OCI-LY7 (cell line): ENCODE measurements around the gene RPA3. TPM values are rescaled to one million over a fixed set of nuclear protein-coding genes. Genes with fewer than 3 reads are reported as not detected.

Experiments used
- BruUV-seq: library from RNA; stranded (reverse); fragments of 400-500 nt; replicated peaks from 2 replicates; lab custom pipeline; 2021; lab: Mats Ljungman, UMichigan
- CTCF ChIA-PET: fragments of 300-600 bp; sonication (Branson Sonifier 250); formaldehyde crosslinking; loops from one replicate; lab custom pipeline; 2022; ENCODE audit warnings: antibody characterized with exemption; ENCODE audit not compliant: unreplicated experiment; lab: Charles Lee
- POLR2A ChIA-PET: fragments of 300-600 bp; sonication (Branson Sonifier 250); formaldehyde crosslinking; loops from one replicate; lab custom pipeline; 2022; ENCODE audit warnings: antibody characterized with exemption; lab: Charles Lee
- DNase-seq: peaks from one replicate; pipeline ENCODE4 v3.0.0-alpha.2; 2015; ENCODE audit warnings: low spot score
- H2AFZ ChIP-seq: fragments of 200-600 bp; sonication (generic), shearing (Covaris generic); 2 replicates; pipeline ENCODE4 v1.6.1; 2014; ENCODE audit warnings: mild to moderate bottlenecking, antibody characterized with exemption, low read length, moderate library complexity
- H3K27ac ChIP-seq: fragments of 200-600 bp; sonication (generic); 2 replicates; pipeline ENCODE4 v1.5.1; 2014; ENCODE audit warnings: mixed run types, low read depth, mild to moderate bottlenecking, moderate library complexity, low read length, inconsistent platforms; ENCODE audit not compliant: poor library complexity, severe bottlenecking
- H3K36me3 ChIP-seq: fragments of 200-600 bp; sonication (generic); 2 replicates; pipeline ENCODE4 v1.6.1; 2014; ENCODE audit warnings: mild to moderate bottlenecking, antibody characterized with exemption, low read length, moderate library complexity, mixed read lengths; ENCODE audit not compliant: insufficient read depth
- H3K4me1 ChIP-seq: fragments of 200-600 bp; sonication (generic); 2 replicates; pipeline ENCODE4 v1.5.1; 2014; ENCODE audit warnings: mild to moderate bottlenecking, low read length; ENCODE audit not compliant: insufficient read depth, poor library complexity, severe bottlenecking
- H3K4me2 ChIP-seq: fragments of 200-600 bp; sonication (generic); 2 replicates; pipeline ENCODE4 v1.6.1; 2014; ENCODE audit warnings: mild to moderate bottlenecking, low read length
- H3K4me3 ChIP-seq: fragments of 200-600 bp; sonication (generic); 2 replicates; pipeline ENCODE4 v1.5.1; 2014; ENCODE audit warnings: mild to moderate bottlenecking, low read depth, low read length; ENCODE audit not compliant: poor library complexity, severe bottlenecking
- H3K79me2 ChIP-seq: fragments of 200-600 bp; sonication (generic); 2 replicates; pipeline ENCODE4 v1.6.1; 2016; ENCODE audit warnings: low read depth, mild to moderate bottlenecking, low read length, moderate library complexity, mixed read lengths; ENCODE audit not compliant: insufficient read depth
- H3K9me2 ChIP-seq: fragments of 200-600 bp; sonication (generic); 2 replicates; pipeline ENCODE4 v1.6.1; 2016; ENCODE audit warnings: mild to moderate bottlenecking, low read length, mixed read lengths; ENCODE audit not compliant: insufficient read depth
- H3K9me3 ChIP-seq: fragments of 200-600 bp; sonication (generic); 2 replicates; pipeline ENCODE4 v1.6.1; 2014; ENCODE audit warnings: mild to moderate bottlenecking, mixed run types, low read length, mixed read lengths
- H4K20me1 ChIP-seq: fragments of 200-600 bp; sonication (generic); 2 replicates; pipeline ENCODE4 v1.6.1; 2014; ENCODE audit warnings: mild to moderate bottlenecking, antibody characterized with exemption, low read length, moderate library complexity, mixed read lengths; ENCODE audit not compliant: insufficient read depth
- EZH2phosphoT487 ChIP-seq: fragments of 200-600 bp; sonication (generic); IDR thresholded peaks from 2 replicates; pipeline ENCODE4 v1.6.1; 2018; ENCODE audit warnings: low read depth, borderline replicate concordance, mild to moderate bottlenecking, mixed run types, antibody characterized with exemption, low read length, moderate library complexity, mixed read lengths
- intact Hi-C: fragments of 100-400 bp; cut with micrococcal nuclease; formaldehyde crosslinking; loops from one replicate; pipeline ENCODE4 v1.10.0; 2022; ENCODE audit not compliant: unreplicated experiment
- total RNA-seq, 2 experiments: library from RNA; depleted of rRNA in 1 of 2; stranded (reverse); fragments of >200 nt in 1 of 2; shearing (Covaris generic) in 1 of 2; gene quantifications; 2 replicates each; pipeline ENCODE4 v1.2.3, GENCODE V29; 2014 to 2022
- TF ChIP-seq, protein P1 (sequence below): fragments of 200-600 bp; sonication (generic); conservative IDR thresholded peaks from 2 replicates; pipeline ENCODE4 v1.5.1; 2014; ENCODE audit warnings: mild to moderate bottlenecking, antibody characterized with exemption, low read length, moderate library complexity, mixed read lengths

RPA3 gene
- total RNA-seq, 2 experiments from 2014 or later: 66.3 to 111 TPM

DNA sequence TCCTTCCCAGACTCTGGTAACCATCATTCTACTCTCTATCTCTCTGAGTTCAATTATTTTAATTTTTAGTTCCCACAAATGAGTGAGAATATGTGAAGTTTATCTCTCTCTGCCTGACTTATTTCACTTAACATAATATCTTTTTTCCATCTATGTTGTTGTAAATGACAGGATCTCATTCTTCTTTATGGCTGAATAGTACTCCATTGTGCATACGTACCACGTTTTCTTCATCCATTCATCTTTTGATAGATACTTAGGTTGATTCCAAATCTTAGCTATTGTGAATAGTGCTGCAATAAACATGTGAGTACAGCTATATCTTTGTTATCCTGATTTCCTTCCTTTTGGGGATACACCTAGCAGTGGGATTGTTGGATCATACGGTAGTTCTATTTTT, 23.9 kb downstream of the RPA3 start:
- TF ChIP-seq EZH2phosphoT487: no peak
- TF ChIP-seq, protein P1, sequence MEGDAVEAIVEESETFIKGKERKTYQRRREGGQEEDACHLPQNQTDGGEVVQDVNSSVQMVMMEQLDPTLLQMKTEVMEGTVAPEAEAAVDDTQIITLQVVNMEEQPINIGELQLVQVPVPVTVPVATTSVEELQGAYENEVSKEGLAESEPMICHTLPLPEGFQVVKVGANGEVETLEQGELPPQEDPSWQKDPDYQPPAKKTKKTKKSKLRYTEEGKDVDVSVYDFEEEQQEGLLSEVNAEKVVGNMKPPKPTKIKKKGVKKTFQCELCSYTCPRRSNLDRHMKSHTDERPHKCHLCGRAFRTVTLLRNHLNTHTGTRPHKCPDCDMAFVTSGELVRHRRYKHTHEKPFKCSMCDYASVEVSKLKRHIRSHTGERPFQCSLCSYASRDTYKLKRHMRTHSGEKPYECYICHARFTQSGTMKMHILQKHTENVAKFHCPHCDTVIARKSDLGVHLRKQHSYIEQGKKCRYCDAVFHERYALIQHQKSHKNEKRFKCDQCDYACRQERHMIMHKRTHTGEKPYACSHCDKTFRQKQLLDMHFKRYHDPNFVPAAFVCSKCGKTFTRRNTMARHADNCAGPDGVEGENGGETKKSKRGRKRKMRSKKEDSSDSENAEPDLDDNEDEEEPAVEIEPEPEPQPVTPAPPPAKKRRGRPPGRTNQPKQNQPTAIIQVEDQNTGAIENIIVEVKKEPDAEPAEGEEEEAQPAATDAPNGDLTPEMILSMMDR: no peak
- Histone ChIP-seq H3K4me2 (no peak overlapping the region), H3K36me3 (no peaks in the 10 kb centered on the region), H3K4me1 (peaks cover 2% of the 10 kb centered on the region), H3K79me2 (no peaks in the 10 kb centered on the region), H3K9me2 (no peaks in the 10 kb centered on the region), H2AFZ (no peak overlapping the region), H3K27ac (no peak overlapping the region), H3K4me3 (no peak overlapping the region), H4K20me1 (no peaks in the 10 kb centered on the region), H3K9me3 (no peaks in the 10 kb centered on the region)
- no peak for DNase-seq
- CTCF ChIA-PET: no interaction called here
- BruUV-seq: no TSS peak
- POLR2A ChIA-PET: no interaction called here
- intact Hi-C loops: no loop called here

DNA sequence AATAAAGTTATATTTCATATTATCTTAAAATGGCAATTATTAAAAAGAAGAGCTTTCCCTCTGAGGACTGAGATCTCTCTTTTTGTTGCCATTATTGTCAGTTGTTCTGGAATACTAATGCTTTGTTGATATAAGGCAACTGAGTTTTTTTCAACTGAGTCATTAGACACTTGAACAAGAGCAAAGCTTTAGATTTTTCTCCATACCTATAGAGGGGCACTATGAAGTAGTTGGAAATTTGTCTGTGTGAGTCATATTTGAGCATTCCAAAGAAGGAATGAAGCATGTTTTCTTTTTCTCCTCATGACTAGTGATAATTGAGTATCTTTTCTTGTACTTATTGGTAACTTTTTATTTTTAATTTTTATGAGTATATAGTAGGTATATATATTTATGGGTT, 24.5 kb downstream of the RPA3 start:
- TF ChIP-seq, protein P1: no peak
- TF ChIP-seq EZH2phosphoT487: no peak
- Histone ChIP-seq H3K36me3 (no peaks in the 10 kb centered on the region), H3K9me3 (no peaks in the 10 kb centered on the region), H3K4me2 (no peak overlapping the region), H3K9me2 (no peaks in the 10 kb centered on the region), H3K27ac (no peak overlapping the region), H4K20me1 (no peaks in the 10 kb centered on the region), H3K4me3 (no peak overlapping the region), H2AFZ (no peak overlapping the region), H3K79me2 (no peaks in the 10 kb centered on the region), H3K4me1 (no peaks in the 10 kb centered on the region)
- ChIA-PET POLR2A (interaction anchor here (0.7 to 2.1 kb wide), 3 partner anchors 13 to 41 kb away, joined by 3 to 5 read pairs (median 5); no protein-coding TSS in a partner anchor), CTCF (no interaction called here)
- DNase-seq: no peak
- BruUV-seq: no TSS peak
- intact Hi-C loops: no loop called here

DNA sequence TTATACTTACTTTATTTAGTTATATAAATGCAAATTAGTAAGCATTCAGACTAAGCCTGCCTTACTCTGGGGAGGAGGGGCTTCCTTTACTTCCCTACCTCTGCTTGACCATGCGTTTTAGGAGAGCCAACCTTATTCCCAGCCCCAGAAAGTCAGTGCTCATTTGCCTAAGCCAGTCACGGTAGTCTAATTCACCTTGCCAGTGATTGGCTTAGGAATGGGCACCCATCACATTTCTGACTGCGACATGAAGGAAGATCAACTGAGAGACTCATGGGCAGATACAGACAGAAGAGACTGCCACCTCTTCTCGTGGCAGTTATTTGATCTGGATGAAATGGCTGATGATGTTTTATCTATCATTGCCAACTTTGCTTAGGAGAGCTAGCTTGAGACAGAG, 29.5 kb downstream of the RPA3 start:
- POLR2A ChIA-PET: interaction anchor here (0.5 to 1.5 kb wide), 6 partner anchors 9 to 496 kb away, joined by 3 to 5 read pairs (median 4); no protein-coding TSS in a partner anchor

More for the DNA sequence above, 29.5 kb downstream of the RPA3 start:
- H3K4me2 ChIP-seq: no peak overlapping the region
- no peak overlapping the region for H2AFZ ChIP-seq
- no peak overlapping the region for H3K27ac ChIP-seq
- H3K9me2 ChIP-seq: no peaks in the 10 kb centered on the region
- H3K9me3 ChIP-seq: no peaks in the 10 kb centered on the region
- H3K36me3 ChIP-seq: no peaks in the 10 kb centered on the region
- no peak for DNase-seq
- BruUV-seq: no TSS peak
- TF ChIP-seq, protein P1: no peak
- TF ChIP-seq EZH2phosphoT487: no peak
- intact Hi-C loops: no loop called here
- H3K4me3 ChIP-seq: no peak overlapping the region
- H3K4me1 ChIP-seq: no peaks in the 10 kb centered on the region
- CTCF ChIA-PET: no interaction called here
- no peaks in the 10 kb centered on the region for H3K79me2 ChIP-seq
- no peaks in the 10 kb centered on the region for H4K20me1 ChIP-seq
